ENCODE data around the gene MAP2K4. TPM values are rescaled to one million over a fixed set of nuclear protein-coding genes. Genes with fewer than 3 reads are reported as not detected.

MAP2K4 gene
- total RNA-seq, 1 experiment from 2014 or later = 46.1 TPM

- Mint-ChIP-seq H3K27me3 (ENCODE audit: low read depth) (no peaks in the 10 kb centered on the region; the same call in 1 of the 2 replicates), H3K27ac (peak overlapping the region in 2 of 3 experiments; percentile 66 to 76; a peak in 2 of 7 replicates), H3K4me1 (peaks cover 37 to 41% of the 10 kb centered on the region in 2 experiments), H3K9me3 (no peaks in the 10 kb centered on the region), H3K4me3 (peak overlapping the region in 1 of 2 experiments; percentile 36; a peak in 1 of 5 replicates), H3K36me3 (ENCODE audit: insufficient read depth in 1 of 3, low read depth in 3 of 3) (peaks cover 18 to 35% (median 32%) of the 10 kb centered on the region in 3 experiments; a peak in 6 of 7 replicates)
- Histone ChIP-seq H3K9ac (ENCODE audit: extremely low read depth, insufficient read length, low read length) (no peak overlapping the region), H3K23ac (ENCODE audit: insufficient read length, low read depth, low read length) (no peak overlapping the region), H3K27me3 (ENCODE audit: insufficient read depth, low read length) (no peaks in the 10 kb centered on the region), H3K23me2 (ENCODE audit: insufficient read length, low read depth, low read length, poor library complexity, severe bottlenecking) (no peaks in the 10 kb centered on the region), H2BK20ac (ENCODE audit: low read depth, low read length, poor library complexity, severe bottlenecking) (no peak overlapping the region), H3K56ac (ENCODE audit: insufficient read length, low read depth, low read length) (no peak overlapping the region), H3K4me2 (ENCODE audit: insufficient read depth, insufficient read length, low read length) (no peak overlapping the region), H3K27ac (ENCODE audit: insufficient read length, low read depth, low read length) (peak overlapping the region; percentile 53), H2BK12ac (ENCODE audit: insufficient read length, low read depth, low read length) (no peak overlapping the region), H3K4me1 (ENCODE audit: insufficient read depth, low read length) (peaks cover 8% of the 10 kb centered on the region; the same call in 1 of the 2 replicates), H3T11ph (ENCODE audit: low read length) (no peak overlapping the region), H3K79me2 (ENCODE audit: insufficient read depth, low read length) (no peaks in the 10 kb centered on the region), H2AFZ (ENCODE audit: low read length) (no peak overlapping the region), H4K5ac (ENCODE audit: insufficient read length, low read depth, low read length) (no peak overlapping the region), H4K91ac (ENCODE audit: insufficient read length, low read depth, low read length) (no peak overlapping the region), H2BK5ac (ENCODE audit: insufficient read length, low read length) (no peak overlapping the region), H3K18ac (ENCODE audit: insufficient read length, low read depth, low read length) (no peak overlapping the region), H2BK120ac (ENCODE audit: low read depth, low read length, poor library complexity, severe bottlenecking) (no peak overlapping the region), H2AK5ac (ENCODE audit: insufficient read length, low read length) (no peak overlapping the region), H4K8ac (replicated peaks; ENCODE audit: insufficient read length, low read depth, low read length) (no peak overlapping the region), H3K9me3 (ENCODE audit: control insufficient read depth, low read depth, low read length) (no peaks in the 10 kb centered on the region), H3K14ac (ENCODE audit: insufficient read depth, low read length) (no peak overlapping the region), H2BK15ac (ENCODE audit: low read depth, low read length) (no peak overlapping the region), H3K79me1 (ENCODE audit: insufficient read depth, low read depth, low read length, poor library complexity, severe bottlenecking) (no peaks in the 10 kb centered on the region), H3K4ac (ENCODE audit: low read depth, low read length) (no peak overlapping the region), H4K20me1 (ENCODE audit: control insufficient read depth, insufficient read depth, insufficient read length) (no peaks in the 10 kb centered on the region)
- DNase-seq = peak; percentile 81
- WGBS (ENCODE audit: extremely low coverage, insufficient read length, low lambda C conversion rate) = no CpG with 5 or more reads among the region's 4 CpGs
- TF ChIP-seq CTCF (conservative IDR thresholded peaks at IDR 0.05) = no peak
Observed at GRCh38 chr17:11991461-11991860, 29.2 kb upstream of the MAP2K4 start.

Measured in H9 (cell line).